Lower leg skin (tissue), 3 donors: ENCODE measurements around the gene MXI1.

Experiments
- POLR2A ChIP-seq, 2 donors: fragments of 450-650 bp; IDR thresholded peaks; one replicate each; pipeline ENCODE4 v1.6.1; 2016 to 2017; ENCODE audit warnings: antibody characterized with exemption in 2 of 2, mild to moderate bottlenecking in 1 of 2, moderate library complexity in 1 of 2
- TF ChIP-seq, protein P1 (sequence below), 3 donors: fragments of 450-650 bp; IDR thresholded peaks; one replicate each; pipeline ENCODE4 v1.5.1; 2016; ENCODE audit warnings: antibody characterized with exemption in 3 of 3, mild to moderate bottlenecking in 3 of 3, moderate library complexity in 2 of 3

DNA sequence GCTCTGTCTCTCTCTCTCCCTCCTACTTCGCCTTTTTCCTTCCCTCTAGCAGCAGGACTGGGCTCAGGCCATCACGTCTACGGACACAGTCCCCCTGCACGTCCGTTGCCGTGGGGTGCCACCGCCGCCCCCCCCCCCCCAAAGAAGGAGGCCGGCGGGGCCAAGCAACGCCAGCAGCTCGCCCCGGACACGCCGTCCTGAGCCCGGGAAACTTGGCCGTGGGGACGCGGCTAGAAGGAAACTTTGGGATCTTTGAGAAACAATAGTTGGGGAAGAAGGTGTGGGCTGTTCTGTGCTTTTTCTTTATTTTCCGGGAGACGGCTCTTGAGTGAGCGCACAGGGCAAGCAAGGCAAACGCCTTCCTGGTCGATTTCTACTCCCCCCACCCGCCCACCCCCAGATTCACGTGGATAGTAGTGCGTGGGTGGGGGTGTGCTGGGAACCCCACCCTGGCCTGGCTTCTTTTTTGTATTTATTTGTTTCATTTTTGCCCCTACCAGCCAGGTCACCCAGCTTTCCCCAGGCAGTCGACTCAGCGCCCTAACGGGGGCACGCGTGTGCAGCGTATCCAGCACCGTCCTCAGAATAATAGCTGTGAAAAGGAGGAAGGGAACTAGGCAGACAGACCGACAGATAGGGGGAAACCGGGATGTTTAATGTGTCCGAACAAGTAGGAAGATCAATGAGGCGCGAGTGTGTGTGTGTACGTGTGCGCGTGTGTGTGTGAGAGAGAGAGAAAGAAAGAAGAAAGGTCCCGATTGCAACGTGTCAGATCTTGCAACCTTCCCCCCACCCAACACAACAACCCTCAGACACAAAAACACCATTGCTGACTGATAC lies 1.4 kb downstream of the MXI1 start:
- TF ChIP-seq, protein P1, sequence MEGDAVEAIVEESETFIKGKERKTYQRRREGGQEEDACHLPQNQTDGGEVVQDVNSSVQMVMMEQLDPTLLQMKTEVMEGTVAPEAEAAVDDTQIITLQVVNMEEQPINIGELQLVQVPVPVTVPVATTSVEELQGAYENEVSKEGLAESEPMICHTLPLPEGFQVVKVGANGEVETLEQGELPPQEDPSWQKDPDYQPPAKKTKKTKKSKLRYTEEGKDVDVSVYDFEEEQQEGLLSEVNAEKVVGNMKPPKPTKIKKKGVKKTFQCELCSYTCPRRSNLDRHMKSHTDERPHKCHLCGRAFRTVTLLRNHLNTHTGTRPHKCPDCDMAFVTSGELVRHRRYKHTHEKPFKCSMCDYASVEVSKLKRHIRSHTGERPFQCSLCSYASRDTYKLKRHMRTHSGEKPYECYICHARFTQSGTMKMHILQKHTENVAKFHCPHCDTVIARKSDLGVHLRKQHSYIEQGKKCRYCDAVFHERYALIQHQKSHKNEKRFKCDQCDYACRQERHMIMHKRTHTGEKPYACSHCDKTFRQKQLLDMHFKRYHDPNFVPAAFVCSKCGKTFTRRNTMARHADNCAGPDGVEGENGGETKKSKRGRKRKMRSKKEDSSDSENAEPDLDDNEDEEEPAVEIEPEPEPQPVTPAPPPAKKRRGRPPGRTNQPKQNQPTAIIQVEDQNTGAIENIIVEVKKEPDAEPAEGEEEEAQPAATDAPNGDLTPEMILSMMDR (IDR thresholded peaks at IDR 0.05), result no peak
- TF ChIP-seq POLR2A (IDR thresholded peaks at IDR 0.05), result no peak
